RWPE2 (cell line): ENCODE measurements around the gene ARID5B.

ENCODE experiments used
- ATAC-seq: fragments of 200-7000 bp; cut with Tn5 transposase; 3 replicates; pipeline ENCODE4 v1.9.1; 2021; ENCODE audit warnings: low read depth
- DNase-seq: peaks from one replicate; pipeline ENCODE4 v3.0.0-alpha.2; 2020; ENCODE audit warnings: low spot score
- H3K27ac ChIP-seq: fragments of 450-650 bp; 2 replicates; pipeline ENCODE4 v1.5.1; 2017; ENCODE audit warnings: mild to moderate bottlenecking; ENCODE audit not compliant: poor library complexity, severe bottlenecking
- H3K27me3 ChIP-seq: fragments of 250-450 bp; sonication (Bioruptor Pico); 2 replicates; pipeline ENCODE4 v1.5.1; 2021; ENCODE audit warnings: mild to moderate bottlenecking, moderate library complexity; ENCODE audit not compliant: insufficient read depth, poor library complexity, severe bottlenecking
- H3K36me3 ChIP-seq: fragments of 250-450 bp; sonication (Bioruptor Pico); 2 replicates; pipeline ENCODE4 v1.5.1; 2020; ENCODE audit warnings: low read depth, mild to moderate bottlenecking, moderate library complexity
- H3K4me1 ChIP-seq: fragments of 250-450 bp; sonication (Bioruptor Pico); 2 replicates; pipeline ENCODE4 v1.5.1; 2021; ENCODE audit warnings: mild to moderate bottlenecking, moderate library complexity; ENCODE audit not compliant: insufficient read depth, poor library complexity, severe bottlenecking
- H3K4me3 ChIP-seq: fragments of 250-450 bp; sonication (Bioruptor Pico); 2 replicates; pipeline ENCODE4 v1.5.1; 2021; ENCODE audit warnings: mild to moderate bottlenecking, moderate library complexity; ENCODE audit not compliant: severe bottlenecking
- H3K9me3 ChIP-seq: fragments of 250-450 bp; sonication (Bioruptor Pico); 2 replicates; pipeline ENCODE4 v1.5.1; 2021; ENCODE audit warnings: mild to moderate bottlenecking, moderate library complexity; ENCODE audit not compliant: severe bottlenecking
- TF ChIP-seq, protein P1 (sequence below): fragments of 450-650 bp; IDR thresholded peaks from one replicate; pipeline ENCODE4 v1.5.1; 2017; ENCODE audit warnings: mild to moderate bottlenecking, moderate library complexity; ENCODE audit not compliant: poor library complexity, severe bottlenecking

ARID5B gene

DNA sequence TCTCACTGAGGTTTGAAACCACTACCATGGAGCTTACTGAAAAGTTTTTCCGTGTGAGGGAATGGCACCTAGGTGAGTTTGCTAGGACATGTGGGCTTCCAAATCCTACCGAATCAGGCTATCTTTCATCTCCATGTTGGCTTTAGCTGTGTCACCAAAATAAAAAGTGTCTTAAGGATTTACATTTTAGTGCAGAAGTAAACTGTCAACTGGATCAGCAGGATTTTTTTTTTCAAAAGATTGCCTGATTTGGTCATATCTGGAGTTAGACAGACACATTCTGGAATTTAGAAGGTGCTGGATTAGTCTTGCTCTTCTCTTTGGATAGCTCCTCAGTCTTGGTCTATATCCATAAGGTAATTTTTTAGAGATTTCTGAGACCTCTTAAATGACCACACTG is 5.5 kb downstream of the ARID5B start:
- Histone ChIP-seq H3K9me3 (no peaks in the 10 kb centered on the region), H3K27me3 (no peaks in the 10 kb centered on the region), H3K36me3 (peaks cover 7% of the 10 kb centered on the region), H3K27ac (no peak overlapping the region), H3K4me1 (peaks cover 13% of the 10 kb centered on the region), H3K4me3 (no peak overlapping the region)
- ATAC-seq, result no peak
- no peak for DNase-seq
- TF ChIP-seq, protein P1, sequence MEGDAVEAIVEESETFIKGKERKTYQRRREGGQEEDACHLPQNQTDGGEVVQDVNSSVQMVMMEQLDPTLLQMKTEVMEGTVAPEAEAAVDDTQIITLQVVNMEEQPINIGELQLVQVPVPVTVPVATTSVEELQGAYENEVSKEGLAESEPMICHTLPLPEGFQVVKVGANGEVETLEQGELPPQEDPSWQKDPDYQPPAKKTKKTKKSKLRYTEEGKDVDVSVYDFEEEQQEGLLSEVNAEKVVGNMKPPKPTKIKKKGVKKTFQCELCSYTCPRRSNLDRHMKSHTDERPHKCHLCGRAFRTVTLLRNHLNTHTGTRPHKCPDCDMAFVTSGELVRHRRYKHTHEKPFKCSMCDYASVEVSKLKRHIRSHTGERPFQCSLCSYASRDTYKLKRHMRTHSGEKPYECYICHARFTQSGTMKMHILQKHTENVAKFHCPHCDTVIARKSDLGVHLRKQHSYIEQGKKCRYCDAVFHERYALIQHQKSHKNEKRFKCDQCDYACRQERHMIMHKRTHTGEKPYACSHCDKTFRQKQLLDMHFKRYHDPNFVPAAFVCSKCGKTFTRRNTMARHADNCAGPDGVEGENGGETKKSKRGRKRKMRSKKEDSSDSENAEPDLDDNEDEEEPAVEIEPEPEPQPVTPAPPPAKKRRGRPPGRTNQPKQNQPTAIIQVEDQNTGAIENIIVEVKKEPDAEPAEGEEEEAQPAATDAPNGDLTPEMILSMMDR, result no peak

DNA sequence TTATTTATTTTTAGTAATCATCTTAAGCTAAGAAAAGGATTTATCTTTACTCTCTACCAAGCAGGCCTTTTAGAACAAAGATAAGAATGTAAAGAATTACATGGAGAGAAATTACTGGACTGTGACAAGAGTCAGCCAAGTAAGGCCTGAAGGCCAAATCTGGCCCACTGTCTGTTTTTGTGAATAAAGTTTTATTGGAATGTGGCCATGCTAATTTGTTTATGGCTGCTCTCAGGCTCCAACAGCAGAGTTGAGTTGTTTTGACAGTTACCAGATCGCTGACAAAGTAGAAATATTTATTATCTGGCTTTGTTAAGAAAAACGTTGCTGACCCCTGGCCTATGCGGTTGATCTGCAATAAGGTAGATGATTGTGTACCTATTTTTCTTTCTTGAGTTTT is 6.1 kb downstream of the ARID5B start:
- Histone ChIP-seq H3K27me3 (no peaks in the 10 kb centered on the region), H3K27ac (no peak overlapping the region), H3K4me1 (peaks cover 13% of the 10 kb centered on the region), H3K36me3 (peaks cover 7% of the 10 kb centered on the region), H3K9me3 (no peaks in the 10 kb centered on the region), H3K4me3 (no peak overlapping the region)
- DNase-seq, result no peak
- no peak for ATAC-seq
- TF ChIP-seq, protein P1, result no peak

DNA sequence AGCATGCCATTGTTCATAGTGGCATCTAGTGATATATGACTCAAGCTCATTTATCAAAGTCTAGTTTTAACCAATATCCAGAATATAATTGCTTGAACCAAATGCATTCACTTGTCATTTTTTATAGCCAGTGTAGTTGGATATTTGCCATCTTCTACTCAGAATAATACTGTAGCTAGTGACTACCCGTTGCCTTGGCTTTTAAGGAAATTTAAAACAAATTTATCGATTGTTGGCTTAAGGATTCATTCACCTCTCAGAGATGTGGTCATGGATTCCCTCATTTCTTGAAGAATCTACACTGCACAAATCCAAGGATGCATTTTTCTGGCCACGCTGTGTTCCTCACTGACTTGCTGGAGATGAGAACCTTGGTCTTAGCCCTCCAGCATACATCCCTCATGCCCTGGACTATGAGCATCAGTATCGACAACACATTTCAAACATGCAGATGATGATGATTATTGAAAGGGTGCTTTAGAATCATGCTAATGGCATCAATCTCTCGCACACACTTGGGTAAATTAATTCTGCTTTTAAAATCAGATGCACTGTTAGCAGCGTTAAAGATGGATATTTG is 8.8 kb downstream of the ARID5B start:
- Histone ChIP-seq H3K9me3 (no peaks in the 10 kb centered on the region), H3K27ac (no peak overlapping the region), H3K4me3 (no peak overlapping the region), H3K36me3 (peaks cover 7% of the 10 kb centered on the region), H3K27me3 (no peaks in the 10 kb centered on the region), H3K4me1 (no peaks in the 10 kb centered on the region)
- no peak for ATAC-seq
- DNase-seq, result no peak
- TF ChIP-seq, protein P1, result no peak

DNA sequence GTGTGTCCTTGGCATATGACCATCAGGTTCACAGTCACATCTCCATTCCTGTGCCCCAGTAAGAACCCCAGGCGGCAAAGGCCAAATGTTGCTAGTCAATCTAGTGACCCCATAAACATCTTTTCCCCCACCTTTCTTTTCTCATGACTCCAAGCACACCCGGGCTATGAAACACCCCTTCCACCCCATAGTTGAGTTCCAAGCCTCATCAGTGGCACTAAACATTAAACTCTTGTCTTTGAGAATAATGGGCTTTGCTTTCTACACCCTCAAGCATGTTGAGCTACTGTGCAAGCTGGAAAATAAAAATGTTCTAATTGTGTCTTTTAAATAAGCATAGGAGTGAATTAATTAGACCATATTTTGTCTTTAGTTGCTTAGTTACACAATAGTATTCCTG is 9.4 kb downstream of the ARID5B start:
- Histone ChIP-seq H3K36me3 (peaks cover 4% of the 10 kb centered on the region), H3K4me3 (no peak overlapping the region), H3K4me1 (no peaks in the 10 kb centered on the region), H3K27me3 (no peaks in the 10 kb centered on the region), H3K27ac (no peak overlapping the region), H3K9me3 (no peaks in the 10 kb centered on the region)
- ATAC-seq (no peak), DNase-seq (no peak)
- TF ChIP-seq, protein P1, result no peak

DNA sequence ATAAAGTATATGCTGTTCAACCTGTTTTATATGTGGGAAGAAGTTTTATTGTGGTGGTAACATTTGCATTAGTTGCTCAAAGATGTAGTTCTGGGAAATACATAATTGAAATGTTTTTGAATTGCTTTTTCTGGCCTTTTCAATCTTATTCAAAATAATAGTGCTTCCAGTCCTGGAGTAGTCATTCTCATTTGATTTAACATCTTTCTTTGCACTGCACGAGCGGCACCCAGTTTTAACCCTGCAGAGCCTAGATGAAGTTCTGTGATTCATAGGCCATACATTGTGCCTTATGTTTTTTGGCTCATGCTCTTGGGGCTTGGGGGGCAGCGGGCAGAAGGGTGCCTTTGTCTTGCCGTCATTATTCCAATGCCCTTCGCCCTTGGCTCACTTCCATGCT is 9.9 kb downstream of the ARID5B start:
- H3K36me3 ChIP-seq, result peaks cover 4% of the 10 kb centered on the region
- no peak for DNase-seq
- no peak overlapping the region for H3K4me3 ChIP-seq
- TF ChIP-seq, protein P1, result no peak
- no peaks in the 10 kb centered on the region for H3K9me3 ChIP-seq
- no peak for ATAC-seq
- H3K27me3 ChIP-seq, result no peaks in the 10 kb centered on the region
- no peak overlapping the region for H3K27ac ChIP-seq
- H3K4me1 ChIP-seq, result no peaks in the 10 kb centered on the region
